Muscle layer of colon (tissue), 2 donors: ENCODE results near the gene PRDM16.

Source experiments
- H3K27ac ChIP-seq: one replicate; pipeline ENCODE4 v1.7.0; 2013; ENCODE audit warnings: low read depth, mild to moderate bottlenecking, low read length, moderate library complexity
- H3K27me3 ChIP-seq, 2 donors: one replicate each; pipeline ENCODE4 v1.7.0; 2013; ENCODE audit warnings: low read length in 2 of 2, mild to moderate bottlenecking in 2 of 2; ENCODE audit not compliant: insufficient read depth in 2 of 2, control insufficient read depth in 1 of 2
- H3K36me3 ChIP-seq: one replicate; pipeline ENCODE4 v1.7.0; 2013; ENCODE audit warnings: mild to moderate bottlenecking, low read length; ENCODE audit not compliant: insufficient read depth
- H3K4me1 ChIP-seq: one replicate; pipeline ENCODE4 v1.7.0; 2013; ENCODE audit warnings: mild to moderate bottlenecking, low read length; ENCODE audit not compliant: insufficient read depth
- H3K4me3 ChIP-seq, 2 donors: one replicate each; pipeline ENCODE4 v1.7.0; 2013; ENCODE audit warnings: low read length in 2 of 2, low read depth in 1 of 2, mild to moderate bottlenecking in 1 of 2, moderate library complexity in 1 of 2
- H3K9ac ChIP-seq: one replicate; pipeline ENCODE4 v1.7.0; 2013; ENCODE audit warnings: low read length
- H3K9me3 ChIP-seq: one replicate; pipeline ENCODE4 v1.7.0; 2013; ENCODE audit warnings: mild to moderate bottlenecking, low read length
- donor health status: abdominal sarcoma.
- donor health status: Adenocarcinoma of cecum.

PRDM16 gene

GRCh38 chr1:3389093-3389833, 320.3 kb downstream of the PRDM16 start:
- H3K9me3 ChIP-seq, result no peaks in the 10 kb centered on the region
- H3K27ac ChIP-seq, result no peak overlapping the region
- peaks cover 8% of the 10 kb centered on the region for H3K4me1 ChIP-seq
- no peaks in the 10 kb centered on the region for H3K36me3 ChIP-seq
- H3K27me3 ChIP-seq, result peaks cover 43 to 73% of the 10 kb centered on the region in 2 donors
- no peak overlapping the region for H3K9ac ChIP-seq
- no peak overlapping the region for H3K4me3 ChIP-seq

GRCh38 chr1:3390291-3390690, 321.3 kb downstream of the PRDM16 start:
- no peak overlapping the region for H3K27ac ChIP-seq
- no peak overlapping the region for H3K4me3 ChIP-seq
- H3K9ac ChIP-seq, result no peak overlapping the region
- no peaks in the 10 kb centered on the region for H3K9me3 ChIP-seq
- no peaks in the 10 kb centered on the region for H3K36me3 ChIP-seq
- peaks cover 49 to 82% of the 10 kb centered on the region in 2 donors for H3K27me3 ChIP-seq
- peaks cover 8% of the 10 kb centered on the region for H3K4me1 ChIP-seq

- no peaks in the 10 kb centered on the region for H3K9me3 ChIP-seq
- no peak overlapping the region for H3K27ac ChIP-seq
- H3K4me1 ChIP-seq, result peaks cover 8% of the 10 kb centered on the region
- H3K9ac ChIP-seq, result no peak overlapping the region
- H3K27me3 ChIP-seq, result peaks cover 61 to 88% of the 10 kb centered on the region in 2 donors
- no peak overlapping the region for H3K4me3 ChIP-seq
- H3K36me3 ChIP-seq, result no peaks in the 10 kb centered on the region
These were observed 322.7 kb downstream of the PRDM16 start for GRCh38 chr1:3391711-3392110.

- H3K4me1 ChIP-seq, result peaks cover 8% of the 10 kb centered on the region
- no peak overlapping the region for H3K4me3 ChIP-seq
- no peak overlapping the region for H3K9ac ChIP-seq
- no peak overlapping the region for H3K27ac ChIP-seq
- H3K36me3 ChIP-seq, result no peaks in the 10 kb centered on the region
- H3K9me3 ChIP-seq, result no peaks in the 10 kb centered on the region
- peaks cover 57 to 97% of the 10 kb centered on the region in 2 donors for H3K27me3 ChIP-seq
These were observed 324.3 kb downstream of the PRDM16 start for GRCh38 chr1:3393024-3393986.

GRCh38 chr1:3393987-3394920, 325.3 kb downstream of the PRDM16 start:
- peaks cover 57 to 98% of the 10 kb centered on the region in 2 donors for H3K27me3 ChIP-seq
- H3K36me3 ChIP-seq, result no peaks in the 10 kb centered on the region
- no peak overlapping the region for H3K4me3 ChIP-seq

GRCh38 chr1:3396411-3396810, 327.4 kb downstream of the PRDM16 start:
- Histone ChIP-seq H3K4me3 (no peak overlapping the region), H3K9me3 (no peaks in the 10 kb centered on the region), H3K36me3 (no peaks in the 10 kb centered on the region), H3K27ac (no peak overlapping the region), H3K27me3 (peaks cover 44 to 93% of the 10 kb centered on the region in 2 donors), H3K4me1 (peaks cover 8% of the 10 kb centered on the region), H3K9ac (no peak overlapping the region)

More at GRCh38 chr1:3393987-3394920, 325.3 kb downstream of the PRDM16 start:
- H3K9ac ChIP-seq, result no peak overlapping the region
- no peaks in the 10 kb centered on the region for H3K9me3 ChIP-seq
- no peak overlapping the region for H3K27ac ChIP-seq
- H3K4me1 ChIP-seq, result peaks cover 8% of the 10 kb centered on the region

GRCh38 chr1:3397311-3397710, 328.3 kb downstream of the PRDM16 start:
- no peak overlapping the region for H3K9ac ChIP-seq
- no peak overlapping the region for H3K27ac ChIP-seq
- H3K9me3 ChIP-seq, result no peaks in the 10 kb centered on the region
- peaks cover 35 to 91% of the 10 kb centered on the region in 2 donors for H3K27me3 ChIP-seq
- H3K4me1 ChIP-seq, result peaks cover 9% of the 10 kb centered on the region
- no peak overlapping the region for H3K4me3 ChIP-seq
- no peaks in the 10 kb centered on the region for H3K36me3 ChIP-seq

GRCh38 chr1:3398396-3399140, 329.6 kb downstream of the PRDM16 start:
- peaks cover 5% of the 10 kb centered on the region for H3K4me1 ChIP-seq

GRCh38 chr1:3399732-3400131, 330.7 kb downstream of the PRDM16 start:
- Histone ChIP-seq H3K27me3 (peaks cover 17 to 91% of the 10 kb centered on the region in 2 donors), H3K27ac (no peak overlapping the region), H3K36me3 (no peaks in the 10 kb centered on the region), H3K4me1 (peaks cover 5% of the 10 kb centered on the region), H3K4me3 (no peak overlapping the region), H3K9me3 (no peaks in the 10 kb centered on the region), H3K9ac (no peak overlapping the region)

More at GRCh38 chr1:3398396-3399140, 329.6 kb downstream of the PRDM16 start:
- Histone ChIP-seq H3K27me3 (peaks cover 23 to 91% of the 10 kb centered on the region in 2 donors), H3K4me3 (no peak overlapping the region), H3K9ac (no peak overlapping the region), H3K9me3 (no peaks in the 10 kb centered on the region), H3K36me3 (no peaks in the 10 kb centered on the region), H3K27ac (no peak overlapping the region)

GRCh38 chr1:3401585-3402257, 332.7 kb downstream of the PRDM16 start:
- H3K9ac ChIP-seq, result no peak overlapping the region
- H3K27me3 ChIP-seq, result peaks cover 0 to 81% of the 10 kb centered on the region in 2 donors

More at GRCh38 chr1:3401585-3402257, 332.7 kb downstream of the PRDM16 start:
- Histone ChIP-seq H3K4me3 (no peak overlapping the region), H3K9me3 (no peaks in the 10 kb centered on the region), H3K4me1 (peaks cover 5% of the 10 kb centered on the region), H3K36me3 (no peaks in the 10 kb centered on the region), H3K27ac (no peak overlapping the region)
